Suppressor macrophage (primary cell): Measurements from ENCODE around the gene DAB2IP.

ENCODE experiments used
- DNase-seq, 4 experiments: peaks; one replicate each; pipeline ENCODE4 v3.0.0-alpha.2; 2020 to 2022

The DAB2IP gene

DNA sequence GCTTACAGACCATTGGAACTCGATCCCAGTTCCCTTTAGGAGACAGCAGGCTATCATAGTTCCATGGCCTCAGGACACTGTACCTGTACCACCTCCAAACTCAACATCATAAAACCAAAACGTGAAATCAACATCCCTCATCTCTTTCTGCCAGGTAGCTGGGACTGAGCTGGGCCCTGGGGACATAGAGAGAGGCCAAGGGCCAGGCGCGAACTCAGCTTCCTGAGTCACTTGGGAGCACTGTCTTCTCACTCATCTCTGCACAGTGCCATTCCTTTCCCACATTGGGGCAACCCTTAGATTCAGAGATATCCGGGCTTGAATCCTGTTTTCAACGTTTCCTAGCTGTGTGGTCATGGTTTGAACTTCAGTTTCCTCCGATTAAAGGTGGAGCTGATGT lies 12.2 kb downstream of the DAB2IP start:
- no peak for DNase-seq

GRCh38 chr9:121666294-121666693 lies 14.9 kb downstream of the DAB2IP start:
- DNase-seq: no peak

- no peak for DNase-seq
These were observed 15.8 kb downstream of the DAB2IP start for GRCh38 chr9:121667214-121667613.

DNA sequence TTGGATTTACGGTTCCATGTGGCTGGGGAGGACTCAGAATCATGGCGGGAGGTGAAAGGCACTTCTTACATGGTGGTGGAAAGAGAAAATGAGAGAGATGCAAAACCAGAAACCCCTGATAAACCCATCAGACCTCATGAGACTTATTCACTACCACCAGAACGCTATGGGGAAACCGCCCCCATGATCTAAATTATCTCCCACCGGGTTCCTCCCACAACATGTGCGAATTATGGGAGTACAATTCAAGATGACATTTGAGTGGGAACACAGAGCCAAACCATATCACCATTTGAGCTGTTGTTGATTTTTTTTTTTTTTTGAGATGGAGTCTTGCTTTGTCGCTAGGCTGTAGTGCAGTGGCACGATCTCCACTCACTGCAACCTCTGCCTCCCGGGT lies 16.5 kb downstream of the DAB2IP start:
- DNase-seq: no peak

DNA sequence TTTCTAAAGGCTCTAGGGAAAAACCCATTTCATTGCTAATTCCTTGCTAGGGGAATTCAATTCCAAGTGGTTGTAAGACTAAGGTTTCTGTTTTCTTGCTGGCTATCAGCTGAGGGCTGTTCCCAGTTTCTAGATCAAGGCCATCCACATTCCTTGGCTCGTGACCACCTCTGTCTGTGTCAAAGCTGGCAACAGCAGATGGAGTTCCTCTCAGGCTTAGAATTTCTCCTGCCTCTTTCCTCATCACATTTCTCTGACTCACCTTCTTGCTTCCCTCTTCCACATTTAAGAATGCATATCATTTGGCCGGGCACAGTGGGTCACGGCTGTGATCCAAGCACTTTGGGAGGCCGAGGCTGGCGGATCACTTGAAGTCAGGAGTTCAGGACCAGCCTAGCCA lies 19.0 kb downstream of the DAB2IP start:
- peak; percentile 77 to 90 (median 84) for DNase-seq

DNA sequence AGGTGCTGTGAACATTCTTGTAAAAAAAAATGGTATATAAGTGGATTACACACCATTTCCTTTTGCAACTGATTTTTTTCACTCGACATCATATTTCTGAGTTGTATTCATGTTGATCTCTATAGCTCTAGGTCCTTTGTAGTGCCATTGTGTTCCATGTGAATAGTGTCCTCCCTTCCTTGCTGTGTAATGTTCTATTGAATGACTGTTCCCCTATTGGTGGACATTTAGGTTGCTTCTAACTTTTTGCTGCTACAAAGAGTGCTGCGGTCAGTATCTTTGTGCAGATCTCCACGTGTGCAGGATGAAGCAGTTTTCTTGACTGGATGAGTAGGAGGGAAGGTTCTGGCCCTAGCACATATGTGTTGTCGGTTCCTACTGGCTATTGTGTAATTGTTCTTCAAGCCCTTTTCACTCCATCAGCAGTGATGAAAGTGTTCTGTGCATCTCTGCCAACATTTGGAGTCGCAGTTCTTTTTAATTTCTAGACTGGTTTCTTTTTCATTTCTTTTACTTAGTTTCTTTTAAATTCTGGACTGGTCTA lies 20.2 kb downstream of the DAB2IP start:
- peak in 3 of 4 experiments; percentile 39 to 57 (median 57) for DNase-seq

DNA sequence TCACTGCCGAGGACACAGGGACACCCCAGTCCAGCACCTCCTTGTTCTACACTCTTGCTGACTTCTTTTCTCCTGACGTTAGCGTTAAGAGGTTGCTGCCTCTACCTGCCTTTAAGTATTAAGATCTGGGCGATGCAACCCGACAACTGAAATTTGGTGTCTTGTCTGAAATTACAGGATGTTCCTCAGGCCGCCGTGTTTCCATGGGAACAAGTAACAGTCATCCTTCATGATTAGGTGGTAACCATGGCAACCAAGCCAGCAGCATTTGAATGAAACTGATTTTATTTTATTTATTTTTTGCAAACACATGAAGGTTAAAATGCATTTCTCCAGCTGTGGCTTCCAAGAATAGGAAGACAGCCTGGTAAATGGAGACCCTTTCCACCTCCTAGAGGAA lies 20.8 kb downstream of the DAB2IP start:
- DNase-seq: peak in 1 of 4 experiments; percentile 13

DNA sequence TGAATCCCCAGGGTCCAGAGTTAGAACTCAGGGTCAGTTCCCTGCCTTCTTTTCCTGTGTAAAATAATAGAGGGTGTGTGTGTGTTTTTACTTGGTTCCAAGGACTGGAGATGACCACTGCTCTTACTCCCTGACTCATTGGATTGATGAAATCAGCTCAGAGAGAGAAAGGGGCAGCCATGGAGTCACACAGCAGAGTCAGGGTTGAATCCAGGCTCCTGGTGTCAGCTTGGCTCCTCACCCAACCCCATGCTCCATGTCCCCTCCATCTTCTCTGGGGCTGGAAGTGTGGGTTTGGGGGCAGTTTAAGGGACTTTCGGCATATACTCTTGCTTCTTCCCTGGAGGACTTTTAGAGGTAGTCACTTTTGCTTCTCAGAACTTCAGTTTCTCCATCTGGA lies 21.6 kb downstream of the DAB2IP start:
- peak in 2 of 4 experiments; percentile 15 to 43 for DNase-seq

GRCh38 chr9:121673576-121673975 lies 22.1 kb downstream of the DAB2IP start:
- DNase-seq: no peak

- peak in 2 of 4 experiments; percentile 28 to 29 for DNase-seq
These were observed 22.6 kb downstream of the DAB2IP start for GRCh38 chr9:121674017-121674416.

DNA sequence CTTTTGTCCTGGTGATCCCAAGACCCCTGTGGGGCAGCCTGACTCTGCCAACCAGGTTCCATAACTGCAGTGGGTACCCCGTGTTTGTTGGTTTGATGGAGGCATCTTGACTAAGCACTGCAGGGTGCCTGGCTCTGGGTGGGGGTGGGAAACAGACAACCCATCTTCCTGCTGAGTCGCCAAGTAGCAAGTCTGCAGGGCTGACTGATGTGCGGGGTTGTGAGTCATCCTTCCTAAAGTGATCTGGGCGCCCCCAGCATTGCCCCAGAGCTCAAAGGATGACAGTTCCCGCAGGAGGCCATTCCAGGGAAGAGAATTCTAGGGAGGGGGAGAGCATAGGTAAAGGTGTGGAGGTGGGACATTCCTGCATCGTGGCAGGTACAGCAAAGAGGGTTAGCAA lies 23.5 kb downstream of the DAB2IP start:
- DNase-seq: peak; percentile 63 to 74 (median 68)

DNA sequence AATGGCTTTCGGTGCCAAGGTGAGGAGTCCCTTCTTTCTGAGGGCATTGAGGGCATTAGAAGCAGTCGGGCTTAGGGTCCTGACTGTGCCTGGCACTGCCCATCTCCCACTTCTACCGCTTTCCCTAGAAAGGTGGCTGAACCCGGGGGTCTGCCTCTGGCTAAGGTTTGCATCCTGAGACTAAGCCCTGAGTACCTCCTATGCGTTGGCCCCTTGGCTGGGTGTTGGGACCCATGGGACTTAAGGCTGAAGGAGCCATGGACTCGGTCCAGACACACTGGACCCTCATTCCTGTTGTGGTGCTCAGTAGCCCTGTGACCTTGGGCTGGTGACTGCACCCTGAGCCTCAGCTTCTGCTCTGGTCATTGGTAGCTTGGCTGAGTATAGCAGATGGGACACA lies 23.9 kb downstream of the DAB2IP start:
- DNase-seq: peak in 1 of 4 experiments; percentile 29

DNA sequence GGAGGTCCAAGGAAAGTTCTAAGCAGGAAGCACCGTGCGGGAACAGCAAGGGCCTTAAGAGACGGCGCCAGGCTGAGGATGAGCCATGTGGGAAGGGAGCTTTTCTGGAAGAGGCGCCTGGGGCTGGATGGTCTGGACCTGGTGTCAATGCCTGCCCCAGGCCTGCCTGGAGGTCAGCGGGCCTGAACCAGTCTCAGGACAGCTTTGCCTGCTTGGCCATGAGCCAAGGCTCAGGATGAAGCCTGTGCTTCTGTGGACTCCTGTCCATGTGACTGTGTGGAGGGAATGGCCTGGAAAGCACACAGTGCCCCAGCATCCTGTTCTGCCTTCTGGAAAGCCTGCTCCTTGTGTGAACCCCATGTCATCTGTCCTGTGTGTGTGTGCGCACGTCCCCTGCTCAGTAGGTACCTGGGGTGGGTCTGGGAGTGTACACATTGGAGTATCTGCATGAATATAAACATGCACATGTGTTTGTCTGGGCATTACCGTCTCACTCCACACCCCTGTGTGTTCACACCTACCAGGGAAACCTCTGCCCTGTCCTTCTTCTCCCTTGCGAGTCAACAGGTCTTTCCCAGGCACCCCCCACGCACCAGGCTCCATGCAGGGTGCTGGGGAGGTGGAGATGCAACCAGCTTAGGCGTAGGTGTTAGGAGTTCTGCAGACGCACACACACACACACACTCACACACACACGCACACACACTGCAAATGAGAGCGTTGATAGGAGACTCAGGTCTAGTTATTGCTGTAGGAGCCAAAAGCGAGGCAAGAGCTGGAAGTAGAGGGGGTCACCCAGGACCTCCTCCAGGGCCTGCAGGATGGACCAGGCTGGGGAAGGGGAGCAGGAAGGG lies 24.8 kb downstream of the DAB2IP start:
- DNase-seq: no peak

DNA sequence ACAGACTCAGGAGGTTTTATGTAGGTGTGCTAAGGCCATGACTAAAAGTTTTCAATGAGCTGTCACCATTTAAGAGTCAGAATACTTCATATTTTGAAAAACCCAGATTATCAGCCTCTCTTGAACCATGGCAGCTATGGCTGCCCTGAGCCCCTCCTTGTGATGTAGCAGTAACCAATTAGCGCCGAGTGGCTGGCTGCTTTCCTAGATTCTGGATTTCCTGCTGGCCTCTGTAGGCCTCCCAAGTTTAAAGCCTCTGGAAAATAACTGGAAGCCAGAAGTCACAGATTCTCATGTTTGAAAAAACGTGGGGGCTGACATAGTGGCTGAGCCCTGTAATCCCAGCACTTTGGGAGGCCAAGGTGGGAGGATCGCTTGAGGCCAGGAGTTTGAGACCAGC lies 25.5 kb downstream of the DAB2IP start:
- DNase-seq: no peak

DNA sequence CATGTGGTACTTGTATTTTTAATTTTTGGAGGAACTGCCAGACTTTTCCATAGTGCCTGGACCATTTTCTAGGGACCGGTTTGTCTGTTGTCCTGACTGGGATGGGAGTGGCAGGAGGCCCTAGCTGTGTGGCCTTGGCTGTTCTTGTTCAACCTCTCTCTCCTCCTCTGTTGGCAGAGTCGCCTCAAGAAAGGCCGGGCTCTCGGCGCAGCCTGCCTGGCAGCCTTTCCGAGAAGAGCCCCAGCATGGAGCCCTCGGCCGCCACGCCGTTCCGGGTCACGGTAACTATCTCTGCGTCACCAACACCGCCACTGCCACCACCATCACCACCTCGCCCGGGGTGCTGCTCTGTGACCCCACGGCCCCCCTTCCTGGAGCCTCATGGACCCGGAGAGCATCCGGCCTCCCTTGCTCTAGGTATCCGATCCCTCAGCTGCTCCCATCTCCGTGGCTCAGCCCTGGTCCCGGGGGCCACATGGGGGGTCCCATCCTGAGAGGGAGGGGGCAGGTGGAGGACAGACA lies 27.1 kb downstream of the DAB2IP start:
- no peak for DNase-seq

DNA sequence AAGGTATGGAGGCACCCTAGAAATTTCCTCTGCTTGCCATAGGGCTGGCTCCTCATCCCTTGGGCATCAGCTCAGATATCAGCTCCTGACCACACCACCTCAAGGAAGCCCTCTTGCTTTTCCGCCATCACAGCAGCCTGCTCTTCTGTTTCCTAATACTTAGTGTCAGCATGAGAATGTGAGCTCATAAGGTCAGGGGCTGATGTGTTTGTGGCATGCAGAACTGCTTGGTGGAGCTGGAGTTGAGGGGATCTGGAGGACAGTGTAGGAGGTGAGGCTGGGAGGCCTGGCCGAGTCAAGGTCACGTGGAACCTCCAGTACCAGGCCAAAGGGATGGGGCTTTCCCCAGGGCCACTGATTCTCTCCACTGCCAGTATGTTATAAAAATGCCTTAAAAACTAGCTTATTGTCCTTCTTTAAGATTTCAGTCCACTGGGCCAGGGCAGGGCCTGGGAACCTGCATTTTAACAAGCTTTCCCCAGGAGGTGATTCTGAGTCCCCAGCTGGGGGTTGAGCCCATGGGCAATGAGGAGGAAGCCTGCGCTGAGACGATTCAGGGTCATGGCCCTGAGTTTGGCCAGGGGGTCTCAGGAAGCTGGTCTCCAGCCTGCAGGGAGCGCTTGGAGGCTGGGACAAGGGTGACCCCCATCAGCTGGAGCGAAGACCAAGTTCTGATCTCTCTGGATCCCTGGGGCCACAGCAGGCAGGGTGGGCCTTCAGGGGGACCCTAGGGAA lies 28.6 kb downstream of the DAB2IP start:
- DNase-seq: peak; percentile 79 to 92 (median 86)

DNA sequence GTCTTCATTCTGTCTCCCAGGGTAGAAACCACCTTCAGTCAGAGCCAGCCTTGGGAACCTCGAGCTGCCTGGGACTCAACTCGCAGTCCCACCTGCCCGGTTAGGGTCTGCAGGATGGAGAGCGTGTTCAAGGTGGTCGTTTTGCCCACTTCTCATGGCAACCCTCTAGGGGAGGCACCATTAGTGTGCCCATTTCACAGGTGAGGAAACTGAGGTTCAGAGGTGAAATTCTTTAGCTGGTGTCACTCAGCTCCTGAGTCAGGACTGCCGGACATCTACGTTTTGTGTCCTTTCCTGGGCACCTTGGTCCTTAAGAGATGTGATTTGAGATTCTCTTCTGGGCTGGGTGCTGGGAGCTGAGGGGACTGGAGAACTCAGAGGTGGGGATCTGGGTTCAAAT lies 30.0 kb downstream of the DAB2IP start:
- DNase-seq: no peak

- DNase-seq: no peak
These were observed 30.8 kb downstream of the DAB2IP start for GRCh38 chr9:121682201-121682600.

DNA sequence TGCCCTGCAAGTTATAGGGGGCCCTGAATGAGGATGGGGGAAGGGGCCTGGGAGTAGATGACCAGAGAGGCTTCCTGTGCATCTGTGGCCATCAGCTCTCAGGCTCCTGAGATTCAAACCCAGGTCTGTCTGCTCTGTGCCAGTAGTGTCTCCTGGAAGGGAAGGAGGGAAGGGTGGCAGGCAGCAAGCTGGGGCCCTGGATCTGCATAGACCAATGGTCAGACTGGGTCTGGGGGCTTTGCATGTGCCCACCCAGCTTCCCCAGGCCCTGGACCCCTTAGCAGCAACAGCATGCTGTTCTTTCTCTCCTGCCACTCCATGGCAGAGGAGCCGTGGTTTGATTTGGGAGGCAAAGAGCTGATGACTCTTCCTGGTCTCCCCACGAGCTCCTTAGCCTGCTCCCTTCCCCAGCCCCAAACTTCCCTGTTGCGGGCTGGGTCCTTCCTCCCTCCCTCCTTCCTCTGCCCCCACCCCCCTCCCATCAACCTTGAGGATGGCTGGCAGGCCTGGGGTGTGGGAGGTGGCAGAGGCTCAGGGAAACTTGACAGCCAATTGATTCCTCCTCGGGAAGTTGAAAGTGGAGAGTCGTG lies 31.6 kb downstream of the DAB2IP start:
- DNase-seq: peak; percentile 13 to 61 (median 28)

DNA sequence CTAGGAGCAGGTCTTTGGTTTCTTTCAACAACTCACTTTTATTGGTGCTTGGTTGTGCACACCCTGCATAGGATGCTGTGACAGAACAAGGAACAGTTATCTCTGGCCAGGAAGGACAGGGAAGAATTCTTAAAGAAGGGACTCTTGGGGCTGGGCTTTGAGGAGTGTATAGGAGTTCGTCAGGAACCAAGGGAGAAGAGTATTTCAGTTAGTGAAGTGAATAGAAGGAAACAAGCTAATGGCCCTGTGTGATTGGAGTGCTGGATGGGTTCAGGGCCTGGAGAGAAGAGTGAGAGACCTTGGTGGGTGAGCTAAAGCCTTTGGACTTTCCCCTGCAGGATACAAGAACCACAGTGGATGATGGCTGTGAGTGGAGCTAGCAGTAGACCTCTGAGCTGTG lies 32.2 kb downstream of the DAB2IP start:
- no peak for DNase-seq

DNA sequence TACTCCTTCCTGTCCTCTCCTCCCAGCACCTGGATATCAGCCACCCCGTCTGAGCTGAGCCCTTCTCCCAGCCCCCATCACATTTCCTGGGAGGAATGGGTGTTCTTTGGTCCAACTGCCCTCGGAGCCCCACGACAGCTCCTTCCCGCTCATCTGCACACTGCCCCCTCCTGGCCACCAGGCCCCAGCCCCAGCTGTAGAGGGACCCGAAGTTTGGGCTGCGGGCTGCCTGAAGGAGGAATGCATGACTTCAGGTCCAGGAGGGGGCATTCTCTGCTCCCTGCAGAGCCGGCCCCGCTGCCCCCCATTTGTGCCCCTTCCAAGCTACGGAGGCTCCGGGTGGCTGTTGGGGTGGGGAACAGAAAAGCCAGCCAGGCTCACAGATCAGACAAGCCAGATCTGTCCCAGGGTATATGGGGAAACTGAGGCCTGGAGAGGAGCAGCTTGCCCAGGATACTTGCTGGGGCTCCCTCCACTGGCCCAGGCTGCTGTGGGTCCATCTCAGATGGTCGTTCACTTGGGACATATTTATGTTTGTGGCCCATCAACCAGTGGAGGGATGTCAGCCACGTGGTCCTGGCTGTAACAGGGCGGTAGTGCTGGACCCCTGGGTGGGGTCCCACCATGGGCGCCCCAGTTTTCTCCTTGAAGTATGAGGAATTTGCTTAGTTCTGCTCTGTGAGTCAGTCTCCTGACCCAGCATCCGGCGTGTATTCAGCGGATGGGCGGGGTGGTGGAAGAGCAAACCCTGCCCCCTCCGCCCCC lies 33.1 kb downstream of the DAB2IP start:
- peak; percentile 53 to 80 (median 65) for DNase-seq

GRCh38 chr9:121685146-121685794 lies 33.8 kb downstream of the DAB2IP start:
- DNase-seq: no peak
